Occipital lobe (tissue), 2 donors: ENCODE measurements around the gene STK38L. TPM values are rescaled to one million over a fixed set of nuclear protein-coding genes. Genes with fewer than 3 reads are reported as not detected.

ENCODE experiments used
- DNase-seq: peaks from one replicate; lab custom pipeline; 2025; lab: John Stamatoyannopoulos, UW
- total RNA-seq: library from RNA; depleted of rRNA; stranded (reverse); fragments of >200 nt; gene quantifications from one replicate; pipeline ENCODE4 v1.2.3, GENCODE V29; 2014

The STK38L gene
- total RNA-seq, 1 donor from 2014 or later = 23.1 TPM

- no peak for DNase-seq
Observed at GRCh38 chr12:27276275-27276674, 32.2 kb downstream of the STK38L start.

- no peak for DNase-seq
Observed at GRCh38 chr12:27277846-27278260, 33.8 kb downstream of the STK38L start.

GRCh38 chr12:27279826-27280225 is 35.7 kb downstream of the STK38L start:
- DNase-seq = no peak

DNA sequence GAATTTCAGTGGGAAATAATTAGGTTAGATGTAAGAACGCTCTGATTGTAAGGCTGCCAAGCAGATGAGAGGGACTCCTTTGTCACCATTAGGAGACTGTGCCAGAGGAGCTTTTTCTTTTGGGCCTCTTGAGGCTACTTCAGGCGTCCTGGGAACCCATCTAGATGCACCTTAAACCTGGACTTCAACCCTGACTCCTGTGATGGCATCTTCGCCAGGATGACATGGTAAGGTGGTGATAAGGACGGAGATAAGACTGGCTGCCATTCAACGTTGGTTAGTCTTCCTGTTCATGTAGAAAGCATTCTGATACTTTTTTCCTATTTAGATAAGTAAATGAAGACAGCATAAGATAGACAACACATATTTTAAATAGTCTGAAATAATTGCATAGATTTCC is 36.3 kb downstream of the STK38L start:
- no peak for DNase-seq

DNA sequence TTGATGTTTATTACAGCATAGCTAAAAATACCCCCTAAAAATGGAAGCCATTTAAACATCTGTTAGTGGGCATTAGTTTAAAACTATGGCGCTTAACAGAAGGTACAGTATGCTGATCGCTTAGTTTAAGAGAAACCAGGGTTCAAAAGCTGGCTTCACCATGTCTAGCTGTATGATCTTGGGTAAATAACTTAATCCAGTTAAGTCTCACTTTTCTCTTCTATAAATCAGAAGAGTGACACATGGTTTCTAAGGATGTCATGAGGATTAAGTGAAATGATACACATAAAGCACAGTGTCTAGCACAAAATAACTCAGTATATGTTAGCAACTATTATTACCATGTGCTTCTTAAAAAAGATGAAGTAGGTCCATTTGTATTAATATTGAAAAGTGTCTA is 38.7 kb downstream of the STK38L start:
- DNase-seq = no peak

GRCh38 chr12:27284021-27284420 is 39.9 kb downstream of the STK38L start:
- DNase-seq = no peak

GRCh38 chr12:27284751-27285150 is 40.7 kb downstream of the STK38L start:
- no peak for DNase-seq

- no peak for DNase-seq
Observed at GRCh38 chr12:27285403-27285802, 41.3 kb downstream of the STK38L start.

- no peak for DNase-seq
Observed at GRCh38 chr12:27289414-27289813, 45.3 kb downstream of the STK38L start.

GRCh38 chr12:27290501-27291168 is 46.5 kb downstream of the STK38L start:
- DNase-seq = no peak

DNA sequence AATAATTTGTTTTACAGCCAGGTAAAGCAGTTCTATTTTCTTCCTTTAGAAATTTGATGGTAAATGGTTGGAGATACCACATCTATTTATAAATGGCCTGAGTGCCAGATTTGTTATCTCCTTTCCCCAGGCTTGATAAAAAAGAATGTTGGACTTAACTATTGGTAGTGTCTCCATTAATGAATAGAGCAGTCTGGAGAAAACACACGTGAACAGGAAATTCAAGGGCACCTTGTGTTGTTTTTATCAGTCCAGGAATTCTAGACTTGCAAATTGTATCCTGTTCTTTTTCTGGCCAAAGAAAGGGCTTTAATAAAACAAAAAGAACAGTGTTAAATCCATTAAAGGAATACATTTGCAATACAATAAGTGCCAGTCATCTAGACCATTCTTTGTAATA is 47.8 kb downstream of the STK38L start:
- no peak for DNase-seq

DNA sequence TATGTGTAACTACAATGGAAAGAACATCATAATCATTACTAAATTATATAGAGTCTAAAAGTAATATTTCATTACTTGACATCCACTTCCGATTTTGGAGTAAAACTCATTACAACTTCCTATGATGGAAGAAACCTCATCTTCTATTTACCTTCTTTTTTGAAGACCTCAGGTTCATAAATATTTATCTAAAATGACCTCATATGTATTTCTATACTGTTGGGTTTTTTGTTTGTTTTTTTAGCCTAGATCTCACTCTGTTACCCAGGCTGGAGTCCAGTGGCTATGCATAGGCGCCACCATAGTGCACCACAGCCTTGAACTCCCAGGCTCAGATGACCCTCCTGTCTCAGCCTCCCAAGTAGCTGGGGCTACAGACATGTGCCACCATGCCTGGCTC is 48.6 kb downstream of the STK38L start:
- DNase-seq = no peak

GRCh38 chr12:27293463-27293862 is 49.4 kb downstream of the STK38L start:
- no peak for DNase-seq

GRCh38 chr12:27296674-27297073 is 52.6 kb downstream of the STK38L start:
- DNase-seq = no peak

GRCh38 chr12:27297566-27297965 is 53.5 kb downstream of the STK38L start:
- DNase-seq = no peak

- DNase-seq = no peak
Observed at GRCh38 chr12:27299102-27299501, 55.0 kb downstream of the STK38L start.

DNA sequence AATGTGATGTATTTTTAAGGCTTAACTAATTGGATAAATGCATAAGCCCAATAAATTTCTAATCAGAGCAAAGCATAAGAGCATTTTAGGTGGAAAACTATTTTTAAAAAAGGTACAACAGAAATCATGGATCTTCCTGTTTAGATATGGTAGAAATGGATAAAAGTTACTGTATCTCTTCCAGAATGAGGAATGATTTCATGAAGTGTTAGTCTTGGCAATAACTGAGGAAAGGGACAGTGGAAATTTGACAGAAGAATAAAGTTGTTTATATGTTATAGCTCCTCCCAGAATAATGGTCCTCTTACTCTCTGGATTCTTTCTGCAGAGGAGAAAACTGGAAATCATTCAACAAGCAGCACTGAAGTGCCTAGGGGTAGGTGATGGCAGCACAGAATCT is 56.1 kb downstream of the STK38L start:
- DNase-seq = no peak

GRCh38 chr12:27303139-27304111 is 59.3 kb downstream of the STK38L start:
- DNase-seq = no peak

GRCh38 chr12:27304856-27305255 is 60.8 kb downstream of the STK38L start:
- no peak for DNase-seq

- no peak for DNase-seq
Observed at GRCh38 chr12:27305673-27306456, 61.8 kb downstream of the STK38L start.

DNA sequence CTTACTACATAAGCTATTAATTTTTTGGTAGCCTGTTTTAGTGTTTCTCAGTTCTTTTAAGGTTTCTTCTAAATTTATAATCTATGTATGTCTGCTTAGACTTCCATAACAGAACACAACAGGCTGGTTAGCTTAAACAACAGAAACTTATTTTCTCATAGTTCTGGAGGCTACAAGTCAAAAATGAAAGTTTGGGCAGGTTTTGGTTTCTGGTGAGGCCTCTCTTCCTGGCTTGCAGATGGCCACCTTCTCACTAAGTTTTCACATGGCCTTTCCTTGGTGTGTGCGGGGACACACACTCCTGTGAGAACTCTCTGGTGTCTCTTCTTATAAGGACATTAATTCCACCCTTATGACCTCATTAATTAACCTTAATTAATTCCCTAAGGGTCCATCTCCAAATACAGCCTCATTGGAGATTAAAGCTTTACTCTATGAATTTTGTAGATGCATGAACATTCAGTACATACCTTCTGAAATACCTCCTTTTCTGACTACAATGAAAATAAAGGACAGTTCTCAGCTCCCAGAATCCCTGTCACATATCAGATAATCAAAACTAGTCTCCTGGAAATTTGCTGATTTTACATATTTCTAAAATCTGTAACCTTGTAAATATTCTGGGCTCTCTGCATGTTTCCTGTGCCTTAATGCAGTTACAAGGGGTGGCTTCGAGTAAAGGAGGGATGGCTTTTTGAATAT is 65.4 kb downstream of the STK38L start:
- no peak for DNase-seq
